Endothelial cell (in vitro differentiated cells): ENCODE data around the gene GPR150. TPM values are rescaled to one million over a fixed set of nuclear protein-coding genes. Genes with fewer than 3 reads are reported as not detected.
A peak's percentile ranks its signal among the peaks of the same experiment; 100 is the strongest.

Experiments used
- DNase-seq: peaks from one replicate; pipeline ENCODE4 v3.0.0; 2021; ENCODE audit warnings: low spot score
- H3K27ac Mint-ChIP-seq: one replicate; pipeline ENCODE4 v1.8.0; 2021; ENCODE audit warnings: mixed read lengths, inconsistent platforms; ENCODE audit not compliant: unreplicated experiment
- H3K27me3 Mint-ChIP-seq: one replicate; pipeline ENCODE4 v1.8.0; 2021; ENCODE audit warnings: mild to moderate bottlenecking, moderate library complexity, mixed read lengths, inconsistent platforms; ENCODE audit not compliant: unreplicated experiment
- H3K36me3 Mint-ChIP-seq: one replicate; pipeline ENCODE4 v1.8.0; 2021; ENCODE audit warnings: mild to moderate bottlenecking, low read depth, mixed read lengths, inconsistent platforms; ENCODE audit not compliant: unreplicated experiment
- H3K4me1 Mint-ChIP-seq: one replicate; pipeline ENCODE4 v1.8.0; 2021; ENCODE audit warnings: mild to moderate bottlenecking, mixed read lengths, inconsistent platforms; ENCODE audit not compliant: unreplicated experiment
- H3K4me3 Mint-ChIP-seq: one replicate; pipeline ENCODE4 v1.8.0; 2021; ENCODE audit warnings: mild to moderate bottlenecking, mixed read lengths, inconsistent platforms; ENCODE audit not compliant: unreplicated experiment
- H3K9me3 Mint-ChIP-seq: one replicate; pipeline ENCODE4 v1.8.0; 2021; ENCODE audit warnings: mixed read lengths, inconsistent platforms; ENCODE audit not compliant: unreplicated experiment
- CTCF ChIP-seq: fragments of 200-600 bp; sonication (generic); IDR thresholded peaks from one replicate; pipeline ENCODE4 v1.5.0; 2021; ENCODE audit warnings: antibody characterized with exemption; ENCODE audit not compliant: unreplicated experiment
- total RNA-seq: library from RNA; stranded (reverse); fragmentation: NEBNext Ultra II Directional; extraction: Animal tissue kit (Norgen Biotek cat#: 25700); gene quantifications from one replicate; pipeline ENCODE4 v1.2.1, GENCODE V29; 2021; ENCODE audit not compliant: unreplicated experiment

Gene GPR150
- total RNA-seq, 1 donor from 2014 or later, result not detected

- no peak for DNase-seq
- no peak for TF ChIP-seq CTCF
- H3K4me3 Mint-ChIP-seq, result no peak overlapping the region
- H3K27me3 Mint-ChIP-seq, result no peaks in the 10 kb centered on the region
- no peak overlapping the region for H3K27ac Mint-ChIP-seq
- H3K36me3 Mint-ChIP-seq, result no peaks in the 10 kb centered on the region
- no peaks in the 10 kb centered on the region for H3K9me3 Mint-ChIP-seq
- H3K4me1 Mint-ChIP-seq, result no peaks in the 10 kb centered on the region
Observed at GRCh38 chr5:95655575-95655974, 35.7 kb downstream of the GPR150 start.

GRCh38 chr5:95660060-95660459, 40.2 kb downstream of the GPR150 start:
- H3K27me3 Mint-ChIP-seq, result no peaks in the 10 kb centered on the region
- H3K36me3 Mint-ChIP-seq, result no peaks in the 10 kb centered on the region
- H3K4me1 Mint-ChIP-seq, result no peaks in the 10 kb centered on the region
- H3K9me3 Mint-ChIP-seq, result no peaks in the 10 kb centered on the region
- no peak overlapping the region for H3K27ac Mint-ChIP-seq
- H3K4me3 Mint-ChIP-seq, result no peak overlapping the region
- no peak for DNase-seq
- TF ChIP-seq CTCF, result no peak

GRCh38 chr5:95662946-95663345, 43.1 kb downstream of the GPR150 start:
- no peak for TF ChIP-seq CTCF
- no peaks in the 10 kb centered on the region for H3K9me3 Mint-ChIP-seq
- no peak for DNase-seq
- H3K4me3 Mint-ChIP-seq, result no peak overlapping the region
- H3K27me3 Mint-ChIP-seq, result peaks cover 2% of the 10 kb centered on the region
- H3K36me3 Mint-ChIP-seq, result no peaks in the 10 kb centered on the region
- no peaks in the 10 kb centered on the region for H3K4me1 Mint-ChIP-seq
- no peak overlapping the region for H3K27ac Mint-ChIP-seq

- peaks cover 2% of the 10 kb centered on the region for H3K27me3 Mint-ChIP-seq
- H3K36me3 Mint-ChIP-seq, result no peaks in the 10 kb centered on the region
- H3K9me3 Mint-ChIP-seq, result no peaks in the 10 kb centered on the region
- no peak overlapping the region for H3K27ac Mint-ChIP-seq
- peak; percentile 8 for DNase-seq
- H3K4me3 Mint-ChIP-seq, result no peak overlapping the region
- peaks cover 11% of the 10 kb centered on the region for H3K4me1 Mint-ChIP-seq
- TF ChIP-seq CTCF, result peak; percentile 89
Observed at GRCh38 chr5:95664204-95664786, 44.4 kb downstream of the GPR150 start.

- peaks cover 26% of the 10 kb centered on the region for H3K4me1 Mint-ChIP-seq
- H3K27ac Mint-ChIP-seq, result no peak overlapping the region
- peaks cover 6% of the 10 kb centered on the region for H3K27me3 Mint-ChIP-seq
- no peaks in the 10 kb centered on the region for H3K9me3 Mint-ChIP-seq
- DNase-seq, result no peak
- no peak overlapping the region for H3K4me3 Mint-ChIP-seq
- no peaks in the 10 kb centered on the region for H3K36me3 Mint-ChIP-seq
- TF ChIP-seq CTCF, result no peak
Observed at GRCh38 chr5:95667061-95667618, 47.3 kb downstream of the GPR150 start.
